A549 (cell line): ENCODE data around the gene HMGXB3. TPM values are rescaled to one million over a fixed set of nuclear protein-coding genes. Genes with fewer than 3 reads are reported as not detected.

Experiments used
- ATAC-seq, 2 experiments: fragments of 200-7000 bp in 1 of 2; fragments of >200 bp in 1 of 2; cut with Nextera tagmentation in 1 of 2; cut with Tn5 transposase in 1 of 2; 3 replicates each; pipeline versions ENCODE4 v1.8.0 to v1.9.1; 2018 to 2020; ENCODE audit warnings: mild to moderate bottlenecking in 1 of 2, moderate library complexity in 1 of 2
- CTCF ChIA-PET: fragments of 300-600 bp; sonication (Branson Sonifier 250); formaldehyde crosslinking; extraction: SDS; loops from one replicate; lab custom pipeline; 2021; ENCODE audit warnings: antibody characterized with exemption, inconsistent platforms; lab: Yijun Ruan, JAX
- POLR2A ChIA-PET: fragments of 350-600 bp; formaldehyde crosslinking; extraction: SDS; loops from one replicate; lab custom pipeline; 2021; ENCODE audit warnings: antibody characterized with exemption, inconsistent platforms; lab: Yijun Ruan, JAX
- DNase-seq, 2 experiments: peaks; one replicate each; pipeline versions ENCODE4 v3.0.0 to v3.0.0-alpha.2; 2011 to 2016; ENCODE audit warnings: low read depth in 1 of 2, low spot score in 1 of 2
- FAIRE-seq: peaks from 2 replicates; lab custom pipeline; 2011; peaks lifted over from hg19 to GRCh38; lab: Jason Lieb, UNC
- H3K27ac ChIP-seq, 2 experiments: fragments of >200 bp; sonication (Bioruptor Twin); formaldehyde crosslinking; 3 replicates each; pipeline ENCODE4 v1.5.1; 2016 to 2017
- H3K4me1 ChIP-seq: fragments of >200 bp; sonication (Bioruptor Twin); formaldehyde crosslinking; 3 replicates; pipeline ENCODE4 v1.6.1; 2016
- H3K4me2 ChIP-seq: fragments of >200 bp; sonication (Bioruptor Twin); formaldehyde crosslinking; 3 replicates; pipeline ENCODE4 v1.6.1; 2016
- H3K4me3 ChIP-seq: fragments of >200 bp; sonication (Bioruptor Twin); formaldehyde crosslinking; 3 replicates; pipeline ENCODE4 v1.5.1; 2016
- H3K9me3 ChIP-seq: fragments of >200 bp; sonication (Bioruptor Twin); formaldehyde crosslinking; 3 replicates; pipeline ENCODE4 v1.6.1; 2016
- CBX2 ChIP-seq: fragments of 200-600 bp; sonication (generic); IDR thresholded peaks from 2 replicates; pipeline ENCODE4 v1.6.1; 2016; ENCODE audit warnings: low read depth, mild to moderate bottlenecking, borderline replicate concordance
- CEBPB ChIP-seq, 2 experiments: fragments of >200 bp in 1 of 2; sonication (Bioruptor Twin) in 1 of 2; formaldehyde crosslinking in 1 of 2; IDR thresholded peaks; 2 replicates each; pipeline ENCODE4 v1.6.1; 2012 to 2016
- CHD2 ChIP-seq: fragments of 150-350 bp; IDR thresholded peaks from 2 replicates; pipeline ENCODE4 v1.6.1; 2014; ENCODE audit warnings: low read length; ENCODE audit not compliant: partially characterized antibody
- EP300 ChIP-seq, 2 experiments: fragments of >200 bp; sonication (Bioruptor Twin); formaldehyde crosslinking; IDR thresholded peaks; 2 replicates in 1 of 2; 3 replicates in 1 of 2; pipeline ENCODE4 v1.6.1; 2016 to 2017
- ESRRA ChIP-seq: fragments of 150-350 bp; IDR thresholded peaks from 2 replicates; pipeline ENCODE4 v1.6.1; 2014; ENCODE audit warnings: mild to moderate bottlenecking, low read length, borderline replicate concordance
- HOXB13 ChIP-seq: fragments of 250-450 bp; sonication (Bioruptor Pico); IDR thresholded peaks from 2 replicates; pipeline ENCODE4 v1.5.0; 2020; ENCODE audit warnings: low read depth, mild to moderate bottlenecking, moderate library complexity
- JUNB ChIP-seq: fragments of >200 bp; sonication (Bioruptor Twin); formaldehyde crosslinking; IDR thresholded peaks from 2 replicates; pipeline ENCODE4 v1.6.1; 2016
- KDM1A ChIP-seq: fragments of 200-600 bp; sonication (generic); IDR thresholded peaks from 2 replicates; pipeline ENCODE4 v1.6.1; 2016; ENCODE audit warnings: low read depth, mild to moderate bottlenecking
- NPAS2 ChIP-seq: fragments of 250-450 bp; sonication (Bioruptor Pico); IDR thresholded peaks from 2 replicates; pipeline ENCODE4 v1.8.0; 2022; ENCODE audit warnings: mild to moderate bottlenecking, moderate library complexity, borderline replicate concordance
- PHF8 ChIP-seq: fragments of 200-600 bp; sonication (generic); IDR thresholded peaks from 2 replicates; pipeline ENCODE4 v1.6.1; 2016; ENCODE audit warnings: low read depth, mild to moderate bottlenecking, antibody characterized with exemption, moderate library complexity, borderline replicate concordance
- POLR2AphosphoS2 ChIP-seq: conservative IDR thresholded peaks from 2 replicates; pipeline ENCODE4 v1.6.1; 2012; ENCODE audit warnings: low read length, improper control_type of control experiment, inconsistent platforms
- RCOR1 ChIP-seq: fragments of 150-350 bp; IDR thresholded peaks from 2 replicates; pipeline ENCODE4 v1.6.1; 2014; ENCODE audit warnings: antibody characterized with exemption, low read length, low read depth
- TFCP2L1 ChIP-seq: fragments of 250-450 bp; sonication (Bioruptor Pico); IDR thresholded peaks from 2 replicates; pipeline ENCODE4 v1.5.0; 2021; ENCODE audit warnings: mild to moderate bottlenecking
- TP53 ChIP-seq: fragments of 250-450 bp; sonication (Bioruptor Pico); IDR thresholded peaks from 2 replicates; pipeline ENCODE4 v1.5.0; 2021; ENCODE audit warnings: mild to moderate bottlenecking, moderate library complexity
- ZSCAN20 ChIP-seq: fragments of 250-450 bp; sonication (Bioruptor Pico); IDR thresholded peaks from 2 replicates; pipeline ENCODE4 v1.8.0; 2022; ENCODE audit warnings: mild to moderate bottlenecking, moderate library complexity
- WGBS: methylation state at CpG from one replicate; pipeline ENCODE4 v1.1.6; 2017; ENCODE audit errors: missing lambda C conversion rate; 5-methylcytosine and 5-hydroxymethylcytosine counted together
- polyA plus RNA-seq, 4 experiments: library from polyadenylated mRNA; depleted of rRNA in 3 of 4; stranded (reverse); fragments of >200 nt; fragmentation: RNase III in 1 of 4; extraction: RNeasy Plus Mini Kit Qiagen cat#74134 plus additional on column Dnase treatment in 1 of 4; gene quantifications; 2 replicates in 3 of 4; 3 replicates in 1 of 4; pipeline ENCODE4 v1.2.3, GENCODE V29; 2011 to 2017
- TF ChIP-seq, protein P1 (sequence below): fragments of 250-450 bp; sonication (Bioruptor Pico); IDR thresholded peaks from 2 replicates; pipeline ENCODE4 v1.5.0; 2020; ENCODE audit warnings: low read depth, mild to moderate bottlenecking, moderate library complexity
- TF ChIP-seq, protein P2 (sequence below): fragments of 150-350 bp; IDR thresholded peaks from 2 replicates; pipeline ENCODE4 v1.6.1; 2014; ENCODE audit warnings: low read depth, mild to moderate bottlenecking, low read length
- TF ChIP-seq, protein P3 (sequence below): IDR thresholded peaks from 2 replicates; pipeline ENCODE4 v1.6.1; 2012
- TF ChIP-seq, protein P4 (sequence below): IDR thresholded peaks from 2 replicates; pipeline ENCODE4 v1.6.1; 2012
- TF ChIP-seq, protein P5 (sequence below): fragments of 200-600 bp; sonication (generic); IDR thresholded peaks from 2 replicates; pipeline ENCODE4 v1.6.1; 2016; ENCODE audit warnings: antibody characterized with exemption, mild to moderate bottlenecking, moderate library complexity

HMGXB3 gene
- polyA plus RNA-seq, 2 of the 4 experiments (the other 2 are of a cell fraction): 20.5 to 34.1 TPM

DNA sequence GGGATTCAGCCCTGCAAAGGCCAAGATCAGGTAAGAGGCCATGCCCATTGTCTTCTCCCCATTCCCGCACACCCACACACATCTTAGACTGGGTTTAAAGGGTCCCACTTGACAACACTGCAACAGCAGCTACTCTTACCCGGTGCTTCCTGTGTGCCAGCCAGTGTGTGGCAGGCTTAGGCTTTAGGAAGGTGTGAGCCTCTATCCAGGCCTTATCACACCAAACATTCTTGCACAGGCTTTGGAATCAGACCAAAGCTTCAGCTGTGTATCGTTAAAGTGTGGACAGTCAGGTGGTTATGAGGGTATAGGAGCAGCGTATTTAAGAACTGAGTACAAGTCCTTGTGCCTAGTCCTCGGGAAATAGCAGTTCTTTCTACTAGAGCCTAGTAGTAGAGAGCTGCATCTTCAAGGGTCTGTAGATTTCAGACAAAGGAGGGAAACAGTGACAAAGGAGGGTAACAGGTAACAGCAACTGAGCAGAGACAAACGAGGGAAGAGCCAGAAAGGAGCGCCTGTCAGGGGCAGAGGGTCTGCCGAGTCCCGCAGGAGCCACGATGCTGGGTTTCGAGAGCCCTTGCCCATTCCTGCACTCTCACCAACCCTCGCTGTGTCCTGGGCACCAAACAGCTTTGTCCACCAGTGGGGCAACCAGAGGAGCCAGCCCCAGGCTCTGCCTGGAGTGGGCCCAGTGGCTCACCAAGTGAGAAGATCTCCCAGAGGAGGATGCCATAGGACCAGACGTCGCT lies 55.0 kb downstream of the HMGXB3 start (continued):
- TF ChIP-seq, protein P1, sequence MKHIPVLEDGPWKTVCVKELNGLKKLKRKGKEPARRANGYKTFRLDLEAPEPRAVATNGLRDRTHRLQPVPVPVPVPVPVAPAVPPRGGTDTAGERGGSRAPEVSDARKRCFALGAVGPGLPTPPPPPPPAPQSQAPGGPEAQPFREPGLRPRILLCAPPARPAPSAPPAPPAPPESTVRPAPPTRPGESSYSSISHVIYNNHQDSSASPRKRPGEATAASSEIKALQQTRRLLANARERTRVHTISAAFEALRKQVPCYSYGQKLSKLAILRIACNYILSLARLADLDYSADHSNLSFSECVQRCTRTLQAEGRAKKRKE (CRISPR knock-in tag): no peak
- TF ChIP-seq, protein P2, sequence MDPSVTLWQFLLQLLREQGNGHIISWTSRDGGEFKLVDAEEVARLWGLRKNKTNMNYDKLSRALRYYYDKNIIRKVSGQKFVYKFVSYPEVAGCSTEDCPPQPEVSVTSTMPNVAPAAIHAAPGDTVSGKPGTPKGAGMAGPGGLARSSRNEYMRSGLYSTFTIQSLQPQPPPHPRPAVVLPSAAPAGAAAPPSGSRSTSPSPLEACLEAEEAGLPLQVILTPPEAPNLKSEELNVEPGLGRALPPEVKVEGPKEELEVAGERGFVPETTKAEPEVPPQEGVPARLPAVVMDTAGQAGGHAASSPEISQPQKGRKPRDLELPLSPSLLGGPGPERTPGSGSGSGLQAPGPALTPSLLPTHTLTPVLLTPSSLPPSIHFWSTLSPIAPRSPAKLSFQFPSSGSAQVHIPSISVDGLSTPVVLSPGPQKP: no peak

DNA sequence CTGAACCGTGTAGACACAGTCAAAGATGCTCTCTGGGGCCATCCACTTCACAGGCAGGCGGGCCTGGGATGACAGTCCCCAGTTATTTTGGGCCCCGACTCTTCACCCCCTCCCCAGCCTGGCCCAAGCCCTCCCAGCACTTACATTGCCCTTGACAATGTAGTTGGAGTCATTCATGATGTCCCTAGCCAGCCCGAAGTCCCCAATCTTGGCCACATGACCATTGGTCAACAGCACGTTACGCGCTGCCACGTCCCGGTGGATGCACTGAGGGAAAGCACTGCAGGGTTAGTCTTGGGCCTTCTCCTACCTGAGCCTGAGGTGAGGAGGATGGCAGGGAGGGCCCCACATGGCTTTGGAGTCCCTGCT lies 55.5 kb downstream of the HMGXB3 start:
- FAIRE-seq (no peak), ATAC-seq (no peak), DNase-seq (no peak)
- ChIA-PET CTCF (interaction anchor here (0.5 to 1.6 kb wide), 3 partner anchors 56 to 505 kb away, joined by 3 to 4 read pairs (median 3); no protein-coding TSS in a partner anchor), POLR2A (no interaction called here)
- no peak overlapping the region for H3K27ac ChIP-seq
- no peaks in the 10 kb centered on the region for H3K9me3 ChIP-seq
- peaks cover 7% of the 10 kb centered on the region for H3K4me1 ChIP-seq
- TF ChIP-seq, protein P2: no peak
- TF ChIP-seq EP300 (IDR thresholded peaks at IDR 0.05): no peak
- TF ChIP-seq ZSCAN20: no peak
- TF ChIP-seq CHD2: no peak
- no peak for TF ChIP-seq CEBPB (IDR thresholded peaks at IDR 0.05)
- TF ChIP-seq TFCP2L1 (CRISPR knock-in tag): no peak
- no peak for TF ChIP-seq HOXB13 (CRISPR knock-in tag)
- no peak for TF ChIP-seq NPAS2 (CRISPR knock-in tag)
- no peak for TF ChIP-seq POLR2AphosphoS2
- TF ChIP-seq TP53 (CRISPR knock-in tag): no peak
- no peak for TF ChIP-seq RCOR1
- TF ChIP-seq, protein P3, sequence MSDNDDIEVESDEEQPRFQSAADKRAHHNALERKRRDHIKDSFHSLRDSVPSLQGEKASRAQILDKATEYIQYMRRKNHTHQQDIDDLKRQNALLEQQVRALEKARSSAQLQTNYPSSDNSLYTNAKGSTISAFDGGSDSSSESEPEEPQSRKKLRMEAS: no peak
- no peak for TF ChIP-seq CBX2
- no peak for TF ChIP-seq KDM1A
- TF ChIP-seq JUNB: no peak
- TF ChIP-seq, protein P4, sequence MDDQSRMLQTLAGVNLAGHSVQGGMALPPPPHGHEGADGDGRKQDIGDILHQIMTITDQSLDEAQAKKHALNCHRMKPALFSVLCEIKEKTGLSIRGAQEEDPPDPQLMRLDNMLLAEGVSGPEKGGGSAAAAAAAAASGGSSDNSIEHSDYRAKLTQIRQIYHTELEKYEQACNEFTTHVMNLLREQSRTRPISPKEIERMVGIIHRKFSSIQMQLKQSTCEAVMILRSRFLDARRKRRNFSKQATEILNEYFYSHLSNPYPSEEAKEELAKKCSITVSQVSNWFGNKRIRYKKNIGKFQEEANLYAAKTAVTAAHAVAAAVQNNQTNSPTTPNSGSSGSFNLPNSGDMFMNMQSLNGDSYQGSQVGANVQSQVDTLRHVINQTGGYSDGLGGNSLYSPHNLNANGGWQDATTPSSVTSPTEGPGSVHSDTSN: no peak
- TF ChIP-seq PHF8: no peak
- TF ChIP-seq ESRRA: no peak
- TF ChIP-seq, protein P5, sequence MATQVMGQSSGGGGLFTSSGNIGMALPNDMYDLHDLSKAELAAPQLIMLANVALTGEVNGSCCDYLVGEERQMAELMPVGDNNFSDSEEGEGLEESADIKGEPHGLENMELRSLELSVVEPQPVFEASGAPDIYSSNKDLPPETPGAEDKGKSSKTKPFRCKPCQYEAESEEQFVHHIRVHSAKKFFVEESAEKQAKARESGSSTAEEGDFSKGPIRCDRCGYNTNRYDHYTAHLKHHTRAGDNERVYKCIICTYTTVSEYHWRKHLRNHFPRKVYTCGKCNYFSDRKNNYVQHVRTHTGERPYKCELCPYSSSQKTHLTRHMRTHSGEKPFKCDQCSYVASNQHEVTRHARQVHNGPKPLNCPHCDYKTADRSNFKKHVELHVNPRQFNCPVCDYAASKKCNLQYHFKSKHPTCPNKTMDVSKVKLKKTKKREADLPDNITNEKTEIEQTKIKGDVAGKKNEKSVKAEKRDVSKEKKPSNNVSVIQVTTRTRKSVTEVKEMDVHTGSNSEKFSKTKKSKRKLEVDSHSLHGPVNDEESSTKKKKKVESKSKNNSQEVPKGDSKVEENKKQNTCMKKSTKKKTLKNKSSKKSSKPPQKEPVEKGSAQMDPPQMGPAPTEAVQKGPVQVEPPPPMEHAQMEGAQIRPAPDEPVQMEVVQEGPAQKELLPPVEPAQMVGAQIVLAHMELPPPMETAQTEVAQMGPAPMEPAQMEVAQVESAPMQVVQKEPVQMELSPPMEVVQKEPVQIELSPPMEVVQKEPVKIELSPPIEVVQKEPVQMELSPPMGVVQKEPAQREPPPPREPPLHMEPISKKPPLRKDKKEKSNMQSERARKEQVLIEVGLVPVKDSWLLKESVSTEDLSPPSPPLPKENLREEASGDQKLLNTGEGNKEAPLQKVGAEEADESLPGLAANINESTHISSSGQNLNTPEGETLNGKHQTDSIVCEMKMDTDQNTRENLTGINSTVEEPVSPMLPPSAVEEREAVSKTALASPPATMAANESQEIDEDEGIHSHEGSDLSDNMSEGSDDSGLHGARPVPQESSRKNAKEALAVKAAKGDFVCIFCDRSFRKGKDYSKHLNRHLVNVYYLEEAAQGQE: no peak
- no peak overlapping the region for H3K4me3 ChIP-seq
- H3K4me2 ChIP-seq: no peak overlapping the region
- WGBS: 93% methylated on average over 9 of the region's 9 CpGs
